SIG-M5 (cell line): ENCODE results near the gene SPINK9.
"Not testable (repeated sequence)": the region's sequence is repeated elsewhere in the genome, so short reads cannot be mapped to it uniquely, and the experiment has no call there.

Experiments used
- DNase-seq: peaks from one replicate; lab custom pipeline; 2025; lab: John Stamatoyannopoulos, UW

Gene SPINK9, protein sequence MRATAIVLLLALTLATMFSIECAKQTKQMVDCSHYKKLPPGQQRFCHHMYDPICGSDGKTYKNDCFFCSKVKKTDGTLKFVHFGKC

DNA sequence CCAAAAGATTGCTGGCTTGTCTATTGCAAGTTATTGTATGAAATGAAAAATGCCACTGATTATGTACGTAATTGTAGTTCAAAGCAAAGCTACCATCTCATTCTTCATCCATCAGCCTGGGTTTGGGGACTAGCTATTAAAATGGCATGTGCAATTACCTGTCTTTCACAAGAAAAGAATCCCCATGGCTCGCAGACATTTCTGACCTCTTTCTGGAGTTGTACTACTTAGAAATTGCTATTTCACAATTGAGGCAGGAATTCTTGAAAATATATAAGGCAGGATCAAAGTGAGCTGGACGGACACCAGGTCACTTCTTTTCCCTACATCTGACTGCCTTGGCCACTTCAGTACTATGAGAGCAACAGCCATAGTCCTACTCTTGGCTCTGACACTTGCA, at the start of gene SPINK9:
TSS of gene SPINK9 (plus strand) at position 301 of the 400 bp plus-strand sequence. CDS start at position 356, 55 bp downstream.
- DNase-seq: no peak

DNA sequence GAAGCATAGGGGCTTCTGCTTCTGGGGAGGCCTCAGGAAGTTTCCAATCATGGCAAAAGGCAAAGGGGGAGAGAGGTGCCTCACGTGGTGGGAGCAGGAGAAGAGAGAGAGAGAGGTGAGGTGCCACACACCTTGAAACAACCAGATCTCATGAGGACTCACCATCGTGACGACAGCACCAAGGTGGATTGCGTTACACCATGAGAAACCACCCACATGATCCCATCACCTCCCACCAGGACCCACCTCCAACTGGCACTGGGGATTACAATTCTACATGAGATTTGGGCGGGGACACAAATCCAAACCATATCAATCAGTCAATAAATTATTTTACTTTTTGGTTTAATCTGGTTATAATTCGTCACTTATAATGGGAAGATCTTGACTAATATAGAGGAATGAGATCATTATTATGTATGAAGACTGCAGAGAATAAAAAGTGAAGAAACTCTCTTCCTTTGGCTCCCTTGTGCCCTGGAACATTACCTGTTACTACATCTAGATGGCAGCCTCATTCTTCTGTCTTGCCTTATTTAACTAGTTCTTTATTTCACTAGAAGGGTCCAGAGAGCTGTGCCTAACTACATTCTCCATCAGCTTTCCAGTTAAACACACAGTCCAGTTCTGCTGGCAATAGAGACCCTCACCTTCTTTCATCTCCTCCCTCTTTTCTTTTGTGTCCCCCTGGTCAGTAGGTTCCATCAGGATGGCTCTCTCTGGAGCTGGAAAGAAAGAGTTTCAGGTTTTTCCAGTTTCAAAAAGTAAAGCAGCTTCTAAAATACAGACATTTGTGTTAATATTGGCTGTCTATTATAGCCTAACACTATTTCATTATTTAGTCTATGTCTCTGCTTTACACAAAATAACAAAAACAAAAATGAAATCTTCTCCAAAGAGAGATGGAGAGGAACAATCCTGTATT, 44.8 kb upstream of the SPINK9 start:
- no peak for DNase-seq

DNA sequence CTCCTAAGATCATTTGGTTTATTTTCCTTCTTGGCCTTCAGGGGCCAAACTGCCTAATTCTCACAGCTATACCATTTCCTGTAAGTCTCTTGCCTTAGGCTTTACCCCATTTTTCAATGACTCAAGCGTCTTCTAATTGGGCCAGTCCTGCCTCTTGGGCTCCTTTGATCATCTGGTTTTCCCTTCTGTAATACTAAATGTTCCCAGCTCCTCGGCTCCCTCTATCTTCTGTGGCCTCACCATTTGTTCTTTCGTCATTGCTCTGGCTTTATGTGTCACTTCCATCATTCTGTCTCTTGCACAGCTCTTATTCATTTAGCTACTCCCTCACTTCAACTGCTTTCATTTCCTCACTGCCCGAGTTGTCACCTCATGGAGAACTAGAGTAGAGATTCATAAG, 37.6 kb upstream of the SPINK9 start:
- no peak for DNase-seq

DNA sequence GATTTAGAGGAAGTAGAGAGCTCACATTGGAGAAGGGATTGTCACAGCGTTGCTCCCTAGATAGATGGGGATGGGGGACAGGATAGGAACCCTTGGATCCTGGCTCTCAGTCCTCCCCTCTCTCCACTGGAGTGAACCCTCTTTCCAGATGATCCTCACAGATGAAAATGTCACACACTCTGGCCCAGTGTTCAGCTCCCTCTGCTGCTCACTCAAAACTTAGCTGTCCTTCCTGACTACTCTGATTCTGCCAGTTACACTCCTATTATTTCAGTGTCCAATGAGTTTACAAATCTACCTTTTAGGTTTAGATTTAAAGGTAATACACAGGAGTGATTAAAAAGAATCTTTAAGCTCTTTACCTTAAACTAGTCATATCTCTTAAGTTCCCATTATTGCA, 28.9 kb upstream of the SPINK9 start:
- DNase-seq: no peak

DNA sequence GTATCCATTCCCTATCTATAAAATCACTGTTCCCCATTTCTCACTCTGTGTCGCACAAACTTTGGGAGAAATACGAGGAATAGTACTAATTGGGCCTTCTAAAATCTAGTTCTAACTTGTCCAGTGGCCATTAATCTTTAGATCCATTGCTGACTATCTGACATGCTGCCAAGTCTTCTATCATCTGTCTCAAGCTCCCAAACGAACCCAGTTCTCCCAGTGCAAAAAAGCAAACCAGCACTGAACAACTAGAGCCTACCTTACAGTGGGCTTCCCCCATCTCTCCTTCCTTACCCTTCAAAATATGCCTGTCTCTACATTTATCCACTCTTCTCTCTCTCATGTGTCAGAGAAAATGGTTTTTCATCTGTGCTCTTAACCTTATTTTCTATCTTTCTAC, 26.3 kb upstream of the SPINK9 start:
- no peak for DNase-seq

DNA sequence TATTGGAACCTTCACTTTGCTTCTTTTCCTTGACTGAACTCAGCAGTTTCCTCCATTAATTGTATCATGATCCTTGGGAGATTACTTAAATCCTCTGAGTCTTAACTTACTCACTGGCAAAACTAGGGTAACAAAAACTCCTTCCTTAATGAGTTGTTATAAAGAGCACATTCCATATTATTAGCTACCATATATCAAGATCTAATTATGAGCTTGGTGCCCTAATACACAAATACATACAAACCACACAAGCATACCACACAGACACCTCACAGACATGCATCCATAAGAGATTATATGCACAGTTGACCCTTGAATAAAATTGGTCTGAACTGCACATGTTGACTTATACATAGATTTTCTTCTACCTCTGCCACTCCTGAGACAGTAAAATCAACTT, 25.6 kb upstream of the SPINK9 start:
- DNase-seq: no peak

DNA sequence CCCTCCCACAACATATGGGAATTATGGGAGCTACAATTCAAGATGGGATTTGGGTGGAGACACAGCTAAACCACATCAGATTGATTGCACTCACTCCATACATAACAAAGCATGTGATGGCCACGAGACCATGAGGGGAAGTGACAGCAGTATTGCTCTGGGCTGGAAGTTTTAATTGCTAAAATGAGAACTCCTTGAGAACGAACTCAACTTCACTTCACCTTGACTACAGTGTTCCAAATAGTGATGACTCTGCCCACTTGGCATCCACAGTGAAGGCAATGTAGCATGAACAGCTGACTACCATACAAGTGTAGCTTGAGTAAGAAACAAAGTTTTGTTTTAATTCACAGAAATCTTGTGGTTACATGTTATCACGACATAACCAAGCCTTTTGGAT, 23.9 kb upstream of the SPINK9 start:
- DNase-seq: no peak

DNA sequence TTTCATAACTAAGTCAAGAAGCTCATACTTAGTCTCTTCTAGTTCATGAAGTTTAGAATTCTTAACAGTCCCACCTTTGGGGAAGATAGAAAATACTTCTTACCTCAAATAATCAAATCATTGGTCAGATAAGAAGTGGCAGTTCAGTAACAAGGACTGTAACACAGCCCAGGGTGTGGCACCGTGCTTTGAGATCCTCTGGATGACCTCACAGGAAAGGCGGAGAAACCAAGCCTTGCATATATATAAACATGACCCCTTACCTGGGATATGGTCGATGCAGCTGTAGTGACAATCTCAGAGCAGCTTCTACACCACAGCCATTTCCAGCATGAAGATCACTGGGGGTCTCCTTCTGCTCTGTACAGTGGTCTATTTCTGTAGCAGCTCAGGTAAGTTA, 23.2 kb upstream of the SPINK9 start, which contains the start of gene SPINK7:
TSS of gene SPINK7 (plus strand) at position 271 of the 400 bp plus-strand sequence. CDS start at position 332, 61 bp downstream.
- no peak for DNase-seq

DNA sequence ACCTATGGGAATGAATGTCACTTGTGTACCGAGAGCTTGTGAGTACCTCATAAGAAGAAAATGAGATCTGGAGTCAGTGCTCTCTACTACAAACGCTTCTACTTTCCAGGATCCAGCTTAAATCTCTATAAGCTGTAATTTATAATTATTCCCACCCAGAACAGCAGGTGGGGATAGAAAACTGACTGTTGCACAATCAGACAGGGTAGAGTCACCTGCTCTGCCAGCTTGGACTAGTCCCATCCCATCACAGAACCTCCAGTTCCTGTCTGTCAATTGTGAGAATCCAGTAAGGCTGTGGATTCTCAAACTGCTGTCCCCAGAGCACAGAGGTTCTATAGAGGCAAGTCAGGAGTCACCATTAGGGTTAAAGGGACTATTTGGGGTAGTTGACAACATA, 21.2 kb upstream of the SPINK9 start:
- no peak for DNase-seq

DNA sequence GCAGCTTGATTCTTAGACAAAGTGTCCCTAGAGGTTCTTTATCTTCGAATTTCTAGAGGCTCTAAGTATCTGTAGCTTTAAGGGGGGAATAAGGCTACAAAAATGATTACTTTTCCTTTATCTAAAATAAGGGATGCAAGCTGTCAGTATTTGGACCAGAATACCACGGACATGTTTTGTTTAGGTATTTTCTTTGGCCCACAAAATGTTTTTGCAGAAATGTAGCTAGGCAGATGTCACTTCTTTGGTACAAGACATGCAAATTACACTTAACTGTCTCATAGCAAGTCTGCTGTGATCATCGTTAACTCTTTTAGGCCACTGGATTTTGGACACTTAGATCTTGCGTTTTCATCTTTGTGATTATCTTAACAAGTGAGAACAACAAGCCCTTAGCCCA, 20.6 kb upstream of the SPINK9 start:
- no peak for DNase-seq

DNA sequence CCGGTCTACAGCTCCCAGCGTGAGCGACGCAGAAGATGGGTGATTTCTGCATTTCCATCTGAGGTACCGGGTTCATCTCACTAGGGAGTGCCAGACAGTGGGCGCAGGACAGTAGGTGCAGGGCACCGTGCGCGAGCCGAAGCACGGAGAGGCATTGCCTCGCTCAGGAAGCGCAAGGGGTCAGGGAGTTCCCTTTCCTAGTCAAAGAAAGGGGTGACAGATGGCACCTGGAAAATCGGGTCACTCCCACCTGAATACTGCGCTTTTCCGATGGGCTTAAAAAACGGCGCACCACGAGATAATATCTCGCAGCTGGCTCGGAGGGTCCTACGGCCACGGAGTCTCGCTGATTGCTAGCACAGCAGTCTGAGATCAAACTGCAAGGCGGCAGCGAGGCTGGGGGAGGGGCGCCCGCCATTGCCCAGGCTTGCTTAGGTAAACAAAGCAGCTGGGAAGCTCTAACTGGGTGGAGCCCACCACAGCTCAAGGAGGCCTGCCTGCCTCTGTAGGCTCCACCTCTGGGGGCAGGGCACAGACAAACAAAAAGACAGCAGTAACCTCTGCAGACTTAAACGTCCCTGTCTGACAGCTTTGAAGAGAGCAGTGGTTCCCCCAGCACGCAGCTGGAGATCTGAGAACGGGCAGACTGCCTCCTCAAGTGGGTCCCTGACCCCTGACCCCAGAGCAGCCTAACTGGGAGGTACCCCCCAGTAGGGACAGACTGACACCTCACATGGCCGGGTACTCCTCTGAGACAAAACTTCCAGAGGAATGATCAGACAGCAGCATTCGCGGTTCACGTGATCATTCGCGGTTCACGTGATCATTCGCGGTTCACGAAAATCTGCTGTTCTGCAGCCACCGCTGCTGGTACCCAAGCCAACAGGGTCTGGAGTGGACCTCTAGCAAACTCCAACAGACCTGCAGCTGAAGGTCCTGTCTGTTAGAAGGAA, 15.1 kb upstream of the SPINK9 start:
- DNase-seq: not testable (repeated sequence)

DNA sequence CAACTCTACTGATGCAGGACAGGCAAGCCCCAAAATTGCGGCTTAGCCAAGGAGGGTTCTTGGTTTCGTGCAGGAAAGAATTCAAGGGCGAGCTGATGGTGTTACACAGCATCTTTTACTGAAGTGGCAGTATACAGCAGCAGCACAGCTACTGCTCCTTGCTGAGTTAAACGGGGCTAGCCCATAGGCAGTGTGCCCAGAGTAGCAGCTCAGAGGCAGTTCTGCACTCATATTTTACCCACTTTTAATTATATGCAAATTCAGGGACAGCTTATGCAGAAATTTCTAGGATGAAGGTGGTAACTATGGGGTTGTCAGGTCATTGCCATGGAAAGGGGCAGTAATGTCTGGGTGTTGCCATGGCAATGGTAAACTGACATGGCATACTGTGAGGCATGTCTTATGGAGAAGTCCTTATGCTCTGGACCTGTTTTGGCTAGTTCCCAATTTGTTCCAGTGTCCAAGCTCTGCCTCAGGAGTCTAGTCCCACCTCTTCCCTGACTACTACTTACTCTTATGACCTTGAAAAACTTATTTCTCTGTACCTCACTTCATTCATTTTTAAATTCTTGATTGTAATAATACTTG, 2.0 kb upstream of the SPINK9 start:
- DNase-seq: no peak

DNA sequence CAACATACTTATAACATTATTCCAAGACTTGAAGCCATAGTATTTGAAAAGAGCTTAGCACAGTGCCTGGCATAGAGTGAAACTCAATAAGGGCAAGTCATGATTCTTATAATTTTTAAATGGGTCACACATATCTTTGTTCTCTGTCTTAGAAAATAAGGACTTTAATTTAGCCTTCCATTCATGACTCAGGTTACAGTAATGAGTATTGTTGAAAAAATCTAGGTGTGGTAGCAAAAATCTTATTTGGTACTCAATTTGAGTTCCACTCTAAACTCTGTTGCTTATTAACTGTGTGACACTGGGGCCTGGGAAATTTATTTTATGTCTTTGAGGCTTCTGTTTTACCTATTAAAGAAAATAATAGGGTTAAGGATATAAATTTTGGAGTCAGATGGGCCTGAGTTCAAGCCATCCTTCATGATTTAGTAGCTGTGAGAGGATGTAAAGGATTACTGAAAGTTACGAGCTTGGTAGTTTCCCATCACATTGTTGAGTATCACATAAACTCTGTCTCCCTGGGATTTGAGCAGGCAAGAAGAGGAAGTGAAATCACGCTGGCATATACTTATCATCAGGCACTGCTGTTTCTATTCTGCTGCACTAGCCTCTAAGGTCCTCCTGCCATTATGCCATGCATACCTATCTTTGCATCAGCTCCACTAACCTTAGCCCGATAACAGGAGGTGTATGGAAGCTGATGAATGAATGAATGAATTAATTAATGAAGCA, 1.5 kb downstream of the SPINK9 start:
- DNase-seq: no peak

DNA sequence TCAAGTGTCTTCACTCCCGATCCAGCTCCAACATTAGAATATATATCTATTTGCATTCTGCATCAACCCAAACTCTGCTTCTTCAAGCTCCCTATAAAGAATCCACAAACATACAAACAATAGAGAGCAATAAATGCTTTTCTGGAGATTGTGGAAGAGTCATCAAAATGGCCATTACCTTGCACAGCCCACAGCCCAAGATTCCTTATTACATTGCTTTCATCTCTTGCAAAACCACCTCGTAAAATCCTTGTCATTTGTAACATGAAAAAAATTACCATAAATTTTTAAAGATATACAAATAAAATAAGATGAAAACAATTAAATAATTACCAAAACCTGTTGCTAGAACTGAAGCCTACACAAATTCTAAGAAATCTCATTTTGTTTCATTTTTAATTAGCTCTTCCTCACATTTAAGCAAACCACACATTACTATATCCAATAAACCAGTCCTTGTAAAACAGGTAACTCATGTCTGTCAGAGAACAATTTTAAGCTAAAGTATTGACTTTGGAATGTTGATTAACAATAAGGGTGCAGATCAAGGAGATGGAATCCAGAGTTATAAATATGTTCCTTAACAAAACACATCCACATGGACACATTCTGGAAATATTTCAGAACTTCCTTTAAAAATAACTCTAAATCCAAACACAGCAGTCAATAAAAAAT, 7.1 kb downstream of the SPINK9 start:
- DNase-seq: no peak

DNA sequence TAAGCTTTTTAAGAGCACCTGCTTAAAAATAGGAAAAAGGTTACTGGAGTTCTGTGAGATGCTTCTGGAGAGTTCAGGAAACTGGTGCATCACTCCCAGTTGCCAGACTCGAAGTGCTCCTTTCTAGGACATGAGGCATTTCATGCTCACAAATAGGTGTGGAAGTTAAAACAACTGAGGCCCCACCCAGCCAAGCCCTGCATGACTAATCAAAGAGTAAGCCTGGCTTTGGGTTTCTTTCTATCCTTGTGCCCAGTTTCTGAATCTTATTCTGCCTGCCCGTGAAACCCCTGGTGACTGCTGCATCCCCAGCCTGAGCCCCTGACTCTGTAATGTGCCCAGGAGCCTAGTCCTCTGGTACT, 7.7 kb downstream of the SPINK9 start:
- DNase-seq: no peak

DNA sequence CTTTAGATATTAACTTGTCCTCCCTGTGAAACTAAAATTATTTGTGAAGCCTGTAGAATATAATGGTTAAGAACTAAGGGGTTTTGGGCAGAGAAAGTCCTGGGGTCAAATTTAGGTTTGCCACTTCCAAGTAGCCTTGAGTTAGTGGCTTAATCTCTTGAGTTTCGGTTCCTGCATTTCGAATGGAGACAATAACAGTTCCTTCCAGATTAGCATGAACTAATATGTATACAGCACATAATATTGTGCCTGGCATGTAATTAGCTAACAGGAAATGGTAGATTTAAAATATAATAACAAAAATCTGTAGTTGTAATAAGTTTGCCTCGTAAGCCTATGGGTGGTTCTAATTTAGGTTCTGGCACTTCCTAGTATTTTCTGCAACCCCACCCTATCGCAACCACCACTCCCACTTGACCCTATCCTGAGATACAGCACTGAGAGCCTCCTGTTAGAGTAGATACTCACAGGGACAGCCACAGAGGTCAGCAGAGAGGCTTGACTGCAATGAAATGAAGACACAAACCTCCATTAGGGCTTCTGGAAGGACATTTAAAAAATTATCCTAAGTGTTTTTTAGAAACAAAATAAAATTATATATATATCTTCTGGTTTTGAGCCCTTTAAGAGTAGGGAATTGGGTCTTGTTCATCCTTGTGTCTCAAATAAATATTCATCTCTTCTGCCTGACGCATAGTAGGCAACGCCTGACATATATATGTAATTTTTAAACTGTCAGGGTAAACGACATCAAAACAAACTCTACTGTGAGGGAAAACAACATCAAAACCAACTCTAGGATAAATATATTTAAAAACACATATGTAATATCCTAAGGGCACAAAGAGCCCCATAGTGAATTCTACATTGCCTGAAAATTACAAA, 8.5 kb downstream of the SPINK9 start:
- no peak for DNase-seq

DNA sequence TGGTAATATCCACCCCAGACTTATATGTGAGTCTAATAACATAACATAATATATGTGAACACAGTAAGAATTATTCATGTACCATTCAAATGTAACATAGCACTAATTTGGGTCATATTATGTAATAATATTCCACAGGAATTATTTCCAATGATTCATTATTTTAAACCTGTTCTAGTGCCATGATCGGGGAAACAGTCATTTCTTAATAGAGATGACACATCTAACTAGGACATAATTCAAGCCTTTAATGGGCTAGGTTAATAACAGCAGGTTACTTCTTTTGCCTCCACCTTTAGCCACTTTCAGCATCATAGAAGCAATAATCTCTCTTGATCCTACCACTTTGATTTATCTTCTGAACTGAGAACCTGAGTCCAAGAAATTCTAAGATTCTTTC, 12.3 kb downstream of the SPINK9 start:
- no peak for DNase-seq

DNA sequence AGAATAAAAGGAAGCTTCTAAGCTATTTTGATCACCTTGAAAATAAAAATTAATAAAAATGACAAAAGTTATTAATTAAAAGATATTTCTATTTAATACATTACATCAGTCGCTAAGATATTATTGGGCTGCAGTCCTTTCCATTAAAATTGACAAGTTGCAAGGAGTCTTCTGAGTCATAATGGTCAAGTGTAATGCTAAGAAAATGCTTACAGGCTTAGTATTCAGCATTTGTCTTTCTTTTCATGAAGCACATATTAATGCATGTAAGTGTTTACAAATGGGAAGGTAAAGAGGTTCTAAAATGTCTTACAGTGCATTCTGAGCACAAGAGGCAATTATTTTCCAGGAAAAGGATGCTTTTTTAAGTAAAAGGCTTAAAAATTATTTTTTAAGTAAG, 17.3 kb downstream of the SPINK9 start:
- no peak for DNase-seq

DNA sequence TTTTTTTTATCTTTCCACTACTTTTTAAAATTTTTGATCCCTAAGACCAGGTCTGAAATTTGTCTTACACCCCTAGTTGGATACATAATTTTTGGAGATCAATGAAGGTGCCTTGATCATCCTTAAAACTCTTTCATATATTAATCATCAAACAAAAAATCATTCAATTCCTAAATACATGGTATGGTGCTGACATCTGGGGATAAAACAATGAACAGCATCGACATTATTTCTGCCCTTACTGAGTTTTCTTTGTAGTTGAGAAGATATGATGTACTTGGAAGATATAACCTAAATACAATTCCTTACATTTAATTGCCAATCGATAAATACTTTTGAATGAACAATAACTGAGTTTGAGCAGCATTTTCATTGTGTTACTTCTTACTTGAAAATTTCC, 18.3 kb downstream of the SPINK9 start:
- no peak for DNase-seq

DNA sequence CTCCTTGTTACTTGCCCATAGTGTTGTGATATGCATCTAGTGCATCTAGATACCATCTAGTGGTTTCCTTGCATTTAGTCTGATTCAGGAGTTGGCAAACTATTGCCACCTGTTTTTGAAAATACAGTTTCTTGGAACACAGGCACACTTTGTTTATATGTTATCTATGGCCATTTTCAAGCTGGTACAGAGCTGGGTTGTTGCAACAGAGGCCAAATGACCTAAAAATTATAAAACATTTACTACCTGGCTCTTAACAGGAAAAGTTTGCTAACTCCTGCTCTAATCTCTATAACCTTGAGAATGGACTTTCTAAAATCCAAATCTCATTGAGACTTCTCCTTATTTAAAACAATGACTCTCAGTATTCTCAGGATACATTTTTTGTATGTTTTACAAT, 29.0 kb downstream of the SPINK9 start:
- DNase-seq: no peak
